Activated T-cell treated with anti-CD3 and anti-CD28 coated beads, Interleukin-2, amount 50 U/mL, for 24 hours (primary cell): ENCODE data around the gene ITGB8.

Source experiments
- DNase-seq: peaks from one replicate; pipeline ENCODE4 v3.0.0-alpha.2; 2020
- H3K27ac Mint-ChIP-seq: 2 replicates; pipeline ENCODE4 v1.8.0; 2020; ENCODE audit warnings: mild to moderate bottlenecking, mixed read lengths
- H3K27me3 Mint-ChIP-seq: 2 replicates; pipeline ENCODE4 v1.8.0; 2020; ENCODE audit warnings: mixed read lengths
- H3K36me3 Mint-ChIP-seq: 2 replicates; pipeline ENCODE4 v1.8.0; 2020; ENCODE audit warnings: low read depth, mixed read lengths
- H3K4me1 Mint-ChIP-seq: 2 replicates; pipeline ENCODE4 v1.8.0; 2020; ENCODE audit warnings: low read depth, mixed read lengths
- H3K4me3 Mint-ChIP-seq: 2 replicates; pipeline ENCODE4 v1.8.0; 2020; ENCODE audit warnings: mild to moderate bottlenecking, moderate library complexity, mixed read lengths
- H3K9me3 Mint-ChIP-seq: 2 replicates; pipeline ENCODE4 v1.8.0; 2020; ENCODE audit warnings: mixed read lengths

Gene ITGB8

GRCh38 chr7:20395511-20395910 lies 64.8 kb downstream of the ITGB8 start:
- H3K4me3 Mint-ChIP-seq = no peak overlapping the region
- no peaks in the 10 kb centered on the region for H3K9me3 Mint-ChIP-seq
- H3K36me3 Mint-ChIP-seq = no peaks in the 10 kb centered on the region
- H3K27me3 Mint-ChIP-seq = no peaks in the 10 kb centered on the region
- H3K4me1 Mint-ChIP-seq = no peaks in the 10 kb centered on the region
- no peak overlapping the region for H3K27ac Mint-ChIP-seq
- DNase-seq = no peak

DNA sequence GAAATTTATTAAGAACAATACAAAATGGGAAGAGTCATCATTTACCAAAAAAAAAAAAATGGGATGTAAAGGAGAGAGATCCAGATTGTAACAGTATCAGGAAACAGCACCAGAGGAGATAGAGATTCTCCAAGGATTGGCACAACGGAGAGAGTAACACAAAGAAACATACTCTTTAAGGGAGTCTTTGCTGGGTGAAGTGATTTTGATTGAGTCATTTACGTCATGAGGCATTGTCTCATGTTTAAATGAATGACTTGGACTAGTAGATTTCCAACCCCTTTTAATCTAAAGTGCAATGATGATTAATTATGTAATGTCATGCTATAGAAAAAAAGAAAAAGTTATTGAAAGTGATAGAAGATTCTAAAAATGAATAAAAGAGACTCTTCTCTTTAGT lies 68.8 kb downstream of the ITGB8 start:
- Mint-ChIP-seq H3K27ac (no peak overlapping the region), H3K4me3 (no peak overlapping the region), H3K36me3 (no peaks in the 10 kb centered on the region), H3K9me3 (no peaks in the 10 kb centered on the region), H3K27me3 (no peaks in the 10 kb centered on the region), H3K4me1 (no peaks in the 10 kb centered on the region)
- DNase-seq = no peak

GRCh38 chr7:20401861-20402746 lies 71.4 kb downstream of the ITGB8 start:
- Mint-ChIP-seq H3K4me1 (no peaks in the 10 kb centered on the region), H3K27me3 (no peaks in the 10 kb centered on the region), H3K36me3 (no peaks in the 10 kb centered on the region), H3K9me3 (no peaks in the 10 kb centered on the region), H3K4me3 (no peak overlapping the region), H3K27ac (no peak overlapping the region)
- no peak for DNase-seq

GRCh38 chr7:20402747-20403230 lies 72.1 kb downstream of the ITGB8 start:
- Mint-ChIP-seq H3K4me1 (no peaks in the 10 kb centered on the region), H3K9me3 (no peaks in the 10 kb centered on the region), H3K27ac (no peak overlapping the region), H3K36me3 (no peaks in the 10 kb centered on the region), H3K27me3 (no peaks in the 10 kb centered on the region), H3K4me3 (no peak overlapping the region)
- no peak for DNase-seq

DNA sequence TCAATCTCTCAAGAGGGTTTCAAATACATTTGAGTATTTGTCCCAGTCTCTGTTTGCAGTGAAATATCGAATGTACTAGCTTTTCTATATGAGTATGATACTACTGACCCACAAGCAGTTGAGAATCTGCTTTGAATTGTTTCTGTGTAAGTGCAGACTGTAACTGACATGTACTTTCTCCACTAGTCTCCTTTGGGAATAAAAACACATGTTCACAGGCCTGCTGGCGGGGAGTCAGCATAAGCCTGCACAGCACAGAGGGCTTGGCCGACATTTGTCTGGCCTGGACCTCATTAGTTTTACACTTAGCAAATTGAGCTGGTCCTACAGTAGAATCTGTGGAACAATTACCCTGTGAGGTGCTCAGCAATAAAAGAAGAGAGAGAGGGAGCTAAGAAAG lies 72.6 kb downstream of the ITGB8 start:
- H3K27me3 Mint-ChIP-seq = no peaks in the 10 kb centered on the region
- H3K4me1 Mint-ChIP-seq = no peaks in the 10 kb centered on the region
- H3K9me3 Mint-ChIP-seq = no peaks in the 10 kb centered on the region
- DNase-seq = no peak
- H3K4me3 Mint-ChIP-seq = no peak overlapping the region
- H3K27ac Mint-ChIP-seq = no peak overlapping the region
- no peaks in the 10 kb centered on the region for H3K36me3 Mint-ChIP-seq

- DNase-seq = no peak
- Mint-ChIP-seq H3K9me3 (no peaks in the 10 kb centered on the region), H3K4me1 (no peaks in the 10 kb centered on the region), H3K27ac (no peak overlapping the region), H3K4me3 (no peak overlapping the region), H3K27me3 (no peaks in the 10 kb centered on the region), H3K36me3 (no peaks in the 10 kb centered on the region)
Measured at GRCh38 chr7:20404320-20404719, 73.6 kb downstream of the ITGB8 start.

DNA sequence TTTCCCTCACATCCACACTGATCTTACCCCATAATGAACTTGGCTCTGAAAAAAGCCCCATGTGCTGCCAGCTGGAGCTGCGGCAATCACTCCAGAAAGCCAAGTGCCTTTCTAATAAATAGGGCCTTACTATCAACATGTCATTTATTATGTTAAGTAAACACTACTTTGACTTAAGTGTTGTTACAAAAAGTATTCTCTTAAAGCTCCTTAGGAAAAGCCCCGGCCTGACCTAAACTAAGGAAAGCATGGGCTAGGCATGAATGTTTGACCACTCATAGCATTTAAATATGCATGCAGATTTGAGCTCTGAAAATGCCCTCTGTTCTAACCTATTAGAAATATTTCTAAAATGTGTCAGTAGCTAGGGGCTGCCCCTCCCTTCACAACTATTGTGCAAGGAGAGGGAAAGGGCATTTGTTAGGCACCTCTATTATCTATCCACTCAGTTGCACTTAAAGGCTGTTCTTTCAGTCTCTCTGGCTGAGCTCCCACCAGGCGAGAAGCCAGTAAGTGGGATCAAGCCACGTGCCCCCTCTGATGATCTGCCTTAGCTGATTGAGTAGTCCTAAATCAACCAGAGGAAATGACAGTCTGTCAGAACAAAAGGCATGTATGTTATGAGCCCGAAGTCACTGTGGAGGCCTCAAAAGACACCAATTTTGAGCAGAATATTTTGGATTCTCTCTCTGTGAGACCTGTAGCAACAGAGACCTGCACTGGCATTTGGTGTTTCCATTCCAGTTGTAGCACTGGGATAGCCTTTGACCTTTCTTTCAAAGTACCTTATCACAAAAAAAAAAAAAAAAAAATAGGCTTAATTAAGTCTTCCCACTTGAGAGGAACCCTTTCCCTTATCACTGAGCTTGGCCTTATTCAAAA lies 77.1 kb downstream of the ITGB8 start:
- H3K4me1 Mint-ChIP-seq = no peaks in the 10 kb centered on the region
- no peaks in the 10 kb centered on the region for H3K36me3 Mint-ChIP-seq
- no peaks in the 10 kb centered on the region for H3K27me3 Mint-ChIP-seq
- no peak for DNase-seq
- no peaks in the 10 kb centered on the region for H3K9me3 Mint-ChIP-seq
- H3K4me3 Mint-ChIP-seq = no peak overlapping the region
- H3K27ac Mint-ChIP-seq = no peak overlapping the region

DNA sequence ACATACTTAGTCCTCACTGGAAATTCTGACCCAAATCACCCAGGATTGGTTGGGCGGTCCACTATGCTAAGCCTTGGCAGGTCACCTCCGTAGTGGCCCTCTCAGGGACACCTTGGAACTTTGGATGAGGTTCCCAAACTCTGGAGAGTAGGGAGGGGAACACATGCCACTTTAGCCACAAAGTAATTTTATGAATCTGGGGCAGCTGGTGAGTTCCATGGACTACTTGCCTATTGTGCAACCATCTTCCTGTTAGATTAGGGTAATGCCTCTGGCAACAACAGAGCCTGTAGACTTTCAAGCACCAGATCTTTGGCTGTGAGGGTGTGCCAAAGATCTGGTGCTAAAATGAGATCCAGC lies 77.7 kb downstream of the ITGB8 start:
- no peak overlapping the region for H3K27ac Mint-ChIP-seq
- no peak for DNase-seq

GRCh38 chr7:20409961-20410360 lies 79.3 kb downstream of the ITGB8 start:
- Mint-ChIP-seq H3K4me1 (no peaks in the 10 kb centered on the region), H3K27ac (no peak overlapping the region), H3K27me3 (no peaks in the 10 kb centered on the region), H3K9me3 (no peaks in the 10 kb centered on the region), H3K36me3 (no peaks in the 10 kb centered on the region), H3K4me3 (no peak overlapping the region)
- DNase-seq = no peak

More for the DNA sequence above, 77.7 kb downstream of the ITGB8 start:
- Mint-ChIP-seq H3K36me3 (no peaks in the 10 kb centered on the region), H3K4me1 (no peaks in the 10 kb centered on the region), H3K4me3 (no peak overlapping the region), H3K27me3 (no peaks in the 10 kb centered on the region), H3K9me3 (no peaks in the 10 kb centered on the region)

DNA sequence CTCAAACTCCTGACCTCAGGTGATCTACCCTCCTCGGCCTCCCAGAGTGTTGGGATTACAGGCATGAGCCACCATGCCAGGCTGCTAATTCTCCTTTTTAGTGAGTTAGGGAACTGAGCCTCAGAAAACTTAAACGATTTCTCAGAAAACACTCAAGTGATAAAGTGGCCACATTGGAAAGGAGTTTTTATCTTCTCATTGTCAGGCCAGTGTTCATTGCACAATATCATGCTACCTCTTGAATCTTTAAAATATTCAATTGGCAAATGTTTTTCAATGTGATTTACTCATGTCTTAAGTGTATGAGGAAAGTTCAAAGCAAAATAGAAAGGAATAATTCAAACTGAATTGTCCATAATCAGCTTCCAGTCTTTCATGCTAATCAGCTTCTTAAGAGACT lies 80.7 kb downstream of the ITGB8 start:
- Mint-ChIP-seq H3K36me3 (no peaks in the 10 kb centered on the region), H3K27me3 (no peaks in the 10 kb centered on the region), H3K4me3 (no peak overlapping the region), H3K9me3 (no peaks in the 10 kb centered on the region), H3K4me1 (no peaks in the 10 kb centered on the region), H3K27ac (no peak overlapping the region)
- no peak for DNase-seq

- Mint-ChIP-seq H3K4me1 (no peaks in the 10 kb centered on the region), H3K27me3 (no peaks in the 10 kb centered on the region), H3K9me3 (no peaks in the 10 kb centered on the region), H3K27ac (no peak overlapping the region), H3K4me3 (no peak overlapping the region), H3K36me3 (no peaks in the 10 kb centered on the region)
- no peak for DNase-seq
Measured at GRCh38 chr7:20412032-20412431, 81.3 kb downstream of the ITGB8 start.

GRCh38 chr7:20417260-20417659 lies 86.6 kb downstream of the ITGB8 start:
- H3K27me3 Mint-ChIP-seq = no peaks in the 10 kb centered on the region
- no peaks in the 10 kb centered on the region for H3K36me3 Mint-ChIP-seq
- no peaks in the 10 kb centered on the region for H3K4me1 Mint-ChIP-seq
- DNase-seq = no peak
- no peak overlapping the region for H3K4me3 Mint-ChIP-seq
- H3K9me3 Mint-ChIP-seq = no peaks in the 10 kb centered on the region
- no peak overlapping the region for H3K27ac Mint-ChIP-seq

- Mint-ChIP-seq H3K27me3 (no peaks in the 10 kb centered on the region), H3K4me3 (no peak overlapping the region), H3K4me1 (no peaks in the 10 kb centered on the region), H3K27ac (no peak overlapping the region), H3K36me3 (no peaks in the 10 kb centered on the region), H3K9me3 (no peaks in the 10 kb centered on the region)
- no peak for DNase-seq
Measured at GRCh38 chr7:20417675-20418382, 87.1 kb downstream of the ITGB8 start.

- Mint-ChIP-seq H3K27me3 (no peaks in the 10 kb centered on the region), H3K4me3 (no peak overlapping the region), H3K4me1 (no peaks in the 10 kb centered on the region), H3K36me3 (no peaks in the 10 kb centered on the region), H3K27ac (no peak overlapping the region), H3K9me3 (no peaks in the 10 kb centered on the region)
- DNase-seq = no peak
Measured at GRCh38 chr7:20424500-20424899, 93.8 kb downstream of the ITGB8 start.
